OCI-LY7 (cell line): ENCODE measurements around the gene IGFBP6. TPM values are rescaled to one million over a fixed set of nuclear protein-coding genes. Genes with fewer than 3 reads are reported as not detected.

Experiments
- BruUV-seq: library from RNA; stranded (reverse); fragments of 400-500 nt; replicated peaks from 2 replicates; lab custom pipeline; 2021; lab: Mats Ljungman, UMichigan
- CTCF ChIA-PET: fragments of 300-600 bp; sonication (Branson Sonifier 250); formaldehyde crosslinking; loops from one replicate; lab custom pipeline; 2022; ENCODE audit warnings: antibody characterized with exemption; ENCODE audit not compliant: unreplicated experiment; lab: Charles Lee
- POLR2A ChIA-PET: fragments of 300-600 bp; sonication (Branson Sonifier 250); formaldehyde crosslinking; loops from one replicate; lab custom pipeline; 2022; ENCODE audit warnings: antibody characterized with exemption; lab: Charles Lee
- DNase-seq: peaks from one replicate; pipeline ENCODE4 v3.0.0-alpha.2; 2015; ENCODE audit warnings: low spot score
- H2AFZ ChIP-seq: fragments of 200-600 bp; sonication (generic), shearing (Covaris generic); 2 replicates; pipeline ENCODE4 v1.6.1; 2014; ENCODE audit warnings: mild to moderate bottlenecking, antibody characterized with exemption, low read length, moderate library complexity
- H3K27ac ChIP-seq: fragments of 200-600 bp; sonication (generic); 2 replicates; pipeline ENCODE4 v1.5.1; 2014; ENCODE audit warnings: mixed run types, low read depth, mild to moderate bottlenecking, moderate library complexity, low read length, inconsistent platforms; ENCODE audit not compliant: poor library complexity, severe bottlenecking
- H3K36me3 ChIP-seq: fragments of 200-600 bp; sonication (generic); 2 replicates; pipeline ENCODE4 v1.6.1; 2014; ENCODE audit warnings: mild to moderate bottlenecking, antibody characterized with exemption, low read length, moderate library complexity, mixed read lengths; ENCODE audit not compliant: insufficient read depth
- H3K4me1 ChIP-seq: fragments of 200-600 bp; sonication (generic); 2 replicates; pipeline ENCODE4 v1.5.1; 2014; ENCODE audit warnings: mild to moderate bottlenecking, low read length; ENCODE audit not compliant: insufficient read depth, poor library complexity, severe bottlenecking
- H3K4me2 ChIP-seq: fragments of 200-600 bp; sonication (generic); 2 replicates; pipeline ENCODE4 v1.6.1; 2014; ENCODE audit warnings: mild to moderate bottlenecking, low read length
- H3K4me3 ChIP-seq: fragments of 200-600 bp; sonication (generic); 2 replicates; pipeline ENCODE4 v1.5.1; 2014; ENCODE audit warnings: mild to moderate bottlenecking, low read depth, low read length; ENCODE audit not compliant: poor library complexity, severe bottlenecking
- H3K79me2 ChIP-seq: fragments of 200-600 bp; sonication (generic); 2 replicates; pipeline ENCODE4 v1.6.1; 2016; ENCODE audit warnings: low read depth, mild to moderate bottlenecking, low read length, moderate library complexity, mixed read lengths; ENCODE audit not compliant: insufficient read depth
- H3K9me2 ChIP-seq: fragments of 200-600 bp; sonication (generic); 2 replicates; pipeline ENCODE4 v1.6.1; 2016; ENCODE audit warnings: mild to moderate bottlenecking, low read length, mixed read lengths; ENCODE audit not compliant: insufficient read depth
- H3K9me3 ChIP-seq: fragments of 200-600 bp; sonication (generic); 2 replicates; pipeline ENCODE4 v1.6.1; 2014; ENCODE audit warnings: mild to moderate bottlenecking, mixed run types, low read length, mixed read lengths
- H4K20me1 ChIP-seq: fragments of 200-600 bp; sonication (generic); 2 replicates; pipeline ENCODE4 v1.6.1; 2014; ENCODE audit warnings: mild to moderate bottlenecking, antibody characterized with exemption, low read length, moderate library complexity, mixed read lengths; ENCODE audit not compliant: insufficient read depth
- EZH2phosphoT487 ChIP-seq: fragments of 200-600 bp; sonication (generic); IDR thresholded peaks from 2 replicates; pipeline ENCODE4 v1.6.1; 2018; ENCODE audit warnings: low read depth, borderline replicate concordance, mild to moderate bottlenecking, mixed run types, antibody characterized with exemption, low read length, moderate library complexity, mixed read lengths
- intact Hi-C: fragments of 100-400 bp; cut with micrococcal nuclease; formaldehyde crosslinking; loops from one replicate; pipeline ENCODE4 v1.10.0; 2022; ENCODE audit not compliant: unreplicated experiment
- total RNA-seq, 2 experiments: library from RNA; depleted of rRNA in 1 of 2; stranded (reverse); fragments of >200 nt in 1 of 2; shearing (Covaris generic) in 1 of 2; gene quantifications; 2 replicates each; pipeline ENCODE4 v1.2.3, GENCODE V29; 2014 to 2022
- TF ChIP-seq, protein P1 (sequence below): fragments of 200-600 bp; sonication (generic); conservative IDR thresholded peaks from 2 replicates; pipeline ENCODE4 v1.5.1; 2014; ENCODE audit warnings: mild to moderate bottlenecking, antibody characterized with exemption, low read length, moderate library complexity, mixed read lengths

IGFBP6 gene
- total RNA-seq, 2 experiments from 2014 or later, result 2.9 TPM; not detected in 1

DNA sequence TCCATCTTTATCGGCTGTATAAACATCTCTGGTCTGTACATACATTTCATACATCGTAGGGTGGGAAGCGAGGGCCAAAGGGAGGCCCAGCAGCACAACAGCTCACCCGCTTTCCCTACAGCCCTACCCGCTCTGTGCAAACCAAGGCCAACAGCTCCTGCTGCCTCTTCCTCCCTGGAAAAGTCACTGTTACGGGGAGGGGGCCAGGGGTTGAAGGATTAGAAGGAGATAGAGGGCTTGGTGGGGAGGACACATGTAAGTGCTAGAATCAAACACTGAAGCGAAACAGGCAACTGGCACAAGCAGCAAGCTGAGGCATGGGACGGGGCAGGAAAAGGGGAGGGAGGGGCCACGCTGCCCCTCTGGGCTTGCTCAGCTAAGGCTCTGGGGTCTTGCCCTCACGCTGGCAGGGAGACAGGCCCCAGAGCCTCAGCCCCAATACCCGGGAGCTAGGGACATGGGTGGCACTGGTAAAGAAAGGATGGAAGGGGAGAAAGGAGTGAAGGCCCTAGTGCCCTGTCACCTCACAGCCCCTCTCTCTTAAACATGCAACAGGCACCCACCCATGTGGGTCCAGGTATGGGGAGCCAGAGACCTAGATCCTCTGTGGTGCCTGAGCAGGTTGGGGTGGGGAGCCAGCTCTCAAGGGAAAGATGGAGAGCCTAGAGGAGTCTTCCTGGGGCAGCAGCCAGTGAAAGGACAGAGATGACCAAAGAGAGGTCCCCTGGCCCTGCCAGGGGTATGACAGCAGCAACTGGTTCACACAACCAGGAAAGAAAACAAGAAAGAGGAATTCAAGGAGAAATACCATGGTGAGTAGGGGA lies 32.6 kb upstream of the IGFBP6 start:
- peaks cover 17% of the 10 kb centered on the region; the same call in 1 of the 2 replicates for H3K36me3 ChIP-seq

DNA sequence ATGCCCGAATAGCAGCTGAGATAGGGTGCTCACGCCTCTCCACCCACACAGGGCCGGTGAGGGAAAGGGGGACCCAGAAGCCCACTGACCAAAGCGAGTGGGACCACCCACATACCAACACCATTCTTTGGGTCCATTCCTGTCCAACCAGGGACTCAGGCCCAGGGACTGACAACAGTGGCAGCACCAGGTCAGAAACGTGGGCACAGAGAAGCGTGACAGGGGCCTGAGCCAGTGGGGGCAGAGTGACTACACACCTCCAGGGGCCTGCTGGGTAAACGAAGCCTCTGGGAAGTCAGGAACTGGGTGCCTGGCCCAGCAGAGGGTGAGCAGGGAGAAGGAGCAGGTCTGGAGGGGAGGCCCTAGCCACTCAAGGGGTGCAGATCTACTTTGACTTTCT lies 32.0 kb upstream of the IGFBP6 start:
- no peak overlapping the region for H3K27ac ChIP-seq
- H3K9me2 ChIP-seq, result no peaks in the 10 kb centered on the region
- no peaks in the 10 kb centered on the region for H4K20me1 ChIP-seq
- H3K4me2 ChIP-seq, result no peak overlapping the region
- peaks cover 17% of the 10 kb centered on the region; the same call in 1 of the 2 replicates for H3K36me3 ChIP-seq
- no peaks in the 10 kb centered on the region for H3K79me2 ChIP-seq
- CTCF ChIA-PET, result interaction anchor here (1.3 to 2.1 kb wide), 4 partner anchors 8 to 37 kb away, joined by 6 to 13 read pairs (median 8); partner anchors contain the start of gene SPRYD3
- no peak for DNase-seq
- TF ChIP-seq, protein P1, sequence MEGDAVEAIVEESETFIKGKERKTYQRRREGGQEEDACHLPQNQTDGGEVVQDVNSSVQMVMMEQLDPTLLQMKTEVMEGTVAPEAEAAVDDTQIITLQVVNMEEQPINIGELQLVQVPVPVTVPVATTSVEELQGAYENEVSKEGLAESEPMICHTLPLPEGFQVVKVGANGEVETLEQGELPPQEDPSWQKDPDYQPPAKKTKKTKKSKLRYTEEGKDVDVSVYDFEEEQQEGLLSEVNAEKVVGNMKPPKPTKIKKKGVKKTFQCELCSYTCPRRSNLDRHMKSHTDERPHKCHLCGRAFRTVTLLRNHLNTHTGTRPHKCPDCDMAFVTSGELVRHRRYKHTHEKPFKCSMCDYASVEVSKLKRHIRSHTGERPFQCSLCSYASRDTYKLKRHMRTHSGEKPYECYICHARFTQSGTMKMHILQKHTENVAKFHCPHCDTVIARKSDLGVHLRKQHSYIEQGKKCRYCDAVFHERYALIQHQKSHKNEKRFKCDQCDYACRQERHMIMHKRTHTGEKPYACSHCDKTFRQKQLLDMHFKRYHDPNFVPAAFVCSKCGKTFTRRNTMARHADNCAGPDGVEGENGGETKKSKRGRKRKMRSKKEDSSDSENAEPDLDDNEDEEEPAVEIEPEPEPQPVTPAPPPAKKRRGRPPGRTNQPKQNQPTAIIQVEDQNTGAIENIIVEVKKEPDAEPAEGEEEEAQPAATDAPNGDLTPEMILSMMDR, result no peak
- TF ChIP-seq EZH2phosphoT487, result no peak
- no peak overlapping the region for H2AFZ ChIP-seq
- H3K4me3 ChIP-seq, result no peak overlapping the region
- no peaks in the 10 kb centered on the region for H3K4me1 ChIP-seq
- no peaks in the 10 kb centered on the region for H3K9me3 ChIP-seq
- BruUV-seq, result no TSS peak
- POLR2A ChIA-PET, result interaction anchor here (0.6 to 2.9 kb wide), 6 partner anchors 14 to 53 kb away, joined by 3 to 12 read pairs (median 3); partner anchors contain the start of genes SOAT2 and SPRYD3
- intact Hi-C loops, result no loop called here

More for the DNA sequence above, 32.6 kb upstream of the IGFBP6 start:
- Histone ChIP-seq H4K20me1 (no peaks in the 10 kb centered on the region), H3K4me1 (no peaks in the 10 kb centered on the region), H3K4me3 (no peak overlapping the region), H3K79me2 (no peaks in the 10 kb centered on the region), H3K9me3 (no peaks in the 10 kb centered on the region), H3K9me2 (no peaks in the 10 kb centered on the region), H3K4me2 (no peak overlapping the region), H2AFZ (no peak overlapping the region), H3K27ac (no peak overlapping the region)
- ChIA-PET POLR2A (interaction anchor here (1.4 to 2.9 kb wide), 2 partner anchors 15 to 38 kb away, joined by 9 to 12 read pairs; partner anchors contain the start of genes SOAT2 and SPRYD3), CTCF (interaction anchor here (0.6 to 2.1 kb wide), 5 partner anchors 8 to 129 kb away, joined by 3 to 13 read pairs (median 7); partner anchors contain the start of gene SPRYD3)
- intact Hi-C loops, result no loop called here
- DNase-seq, result no peak
- BruUV-seq, result no TSS peak
- TF ChIP-seq EZH2phosphoT487, result no peak
- TF ChIP-seq, protein P1, result no peak
